ENCODE data around the gene GPR157. TPM values are rescaled to one million over a fixed set of nuclear protein-coding genes. Genes with fewer than 3 reads are reported as not detected.
"Not testable (repeated sequence)": the region's sequence is repeated elsewhere in the genome, so short reads cannot be mapped to it uniquely, and the experiment has no call there.

GPR157 gene
- total RNA-seq, 1 experiment from 2014 or later: 4.2 TPM

DNA sequence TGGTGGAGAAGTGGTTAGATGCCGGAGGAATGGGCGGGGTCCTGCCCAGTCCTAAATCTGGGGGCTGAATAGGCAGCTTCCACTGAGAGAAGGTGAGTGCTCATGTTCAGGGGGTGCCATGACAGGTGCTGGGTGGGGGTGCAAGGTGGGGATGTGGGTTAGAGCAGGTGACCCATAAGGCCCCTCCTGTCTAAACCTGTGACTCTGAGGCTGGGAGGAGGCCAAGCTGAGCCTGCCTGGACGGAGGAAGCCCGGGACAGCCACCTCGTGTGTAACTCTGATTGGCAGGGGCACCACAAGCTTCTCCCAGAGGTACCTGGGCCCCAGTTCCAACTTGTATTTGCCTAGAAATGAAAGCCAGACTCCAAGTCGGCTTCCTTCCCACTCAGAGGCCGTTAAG lies 10.7 kb downstream of the GPR157 start:
- no peak for DNase-seq (ENCODE audit: low spot score)

DNA sequence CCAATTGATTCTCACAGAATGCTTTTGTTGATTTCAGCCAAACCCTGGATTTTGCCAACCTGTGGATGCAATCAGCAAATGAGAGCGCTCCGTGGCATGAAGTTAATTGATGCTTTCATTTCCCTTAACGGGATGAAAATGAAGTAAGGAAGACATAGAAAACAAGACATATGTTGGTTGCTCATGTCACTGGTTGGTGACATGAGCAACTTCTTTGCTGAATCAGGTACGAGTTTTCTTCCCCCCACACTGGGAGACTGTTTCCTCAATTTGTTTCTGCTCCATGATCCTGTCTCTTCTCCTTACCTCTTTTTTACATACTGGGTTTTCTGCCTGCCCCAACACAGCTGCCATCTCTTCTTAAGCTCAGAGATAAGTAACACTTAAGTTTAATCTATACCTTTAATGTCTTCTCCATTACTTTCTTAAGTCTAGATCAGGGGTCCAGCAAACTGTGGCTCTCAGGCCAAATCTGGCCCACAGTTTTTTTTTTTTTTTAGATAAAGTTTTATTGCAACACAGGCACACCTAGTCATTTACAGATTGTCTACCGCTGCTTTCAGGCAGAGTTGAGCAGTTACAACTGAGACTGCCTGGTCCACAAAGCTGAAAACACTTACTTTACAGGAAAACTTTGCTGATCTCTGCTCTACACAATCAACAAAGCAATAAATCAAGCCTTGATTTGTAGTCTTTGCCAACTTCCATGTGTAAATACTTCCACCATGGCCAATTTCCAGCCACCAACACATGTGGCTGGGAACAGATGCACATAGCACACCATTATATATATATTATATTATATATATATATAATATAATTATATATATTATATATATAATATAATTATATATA lies 13.3 kb downstream of the GPR157 start:
- no peak for DNase-seq (ENCODE audit: low spot score)

DNA sequence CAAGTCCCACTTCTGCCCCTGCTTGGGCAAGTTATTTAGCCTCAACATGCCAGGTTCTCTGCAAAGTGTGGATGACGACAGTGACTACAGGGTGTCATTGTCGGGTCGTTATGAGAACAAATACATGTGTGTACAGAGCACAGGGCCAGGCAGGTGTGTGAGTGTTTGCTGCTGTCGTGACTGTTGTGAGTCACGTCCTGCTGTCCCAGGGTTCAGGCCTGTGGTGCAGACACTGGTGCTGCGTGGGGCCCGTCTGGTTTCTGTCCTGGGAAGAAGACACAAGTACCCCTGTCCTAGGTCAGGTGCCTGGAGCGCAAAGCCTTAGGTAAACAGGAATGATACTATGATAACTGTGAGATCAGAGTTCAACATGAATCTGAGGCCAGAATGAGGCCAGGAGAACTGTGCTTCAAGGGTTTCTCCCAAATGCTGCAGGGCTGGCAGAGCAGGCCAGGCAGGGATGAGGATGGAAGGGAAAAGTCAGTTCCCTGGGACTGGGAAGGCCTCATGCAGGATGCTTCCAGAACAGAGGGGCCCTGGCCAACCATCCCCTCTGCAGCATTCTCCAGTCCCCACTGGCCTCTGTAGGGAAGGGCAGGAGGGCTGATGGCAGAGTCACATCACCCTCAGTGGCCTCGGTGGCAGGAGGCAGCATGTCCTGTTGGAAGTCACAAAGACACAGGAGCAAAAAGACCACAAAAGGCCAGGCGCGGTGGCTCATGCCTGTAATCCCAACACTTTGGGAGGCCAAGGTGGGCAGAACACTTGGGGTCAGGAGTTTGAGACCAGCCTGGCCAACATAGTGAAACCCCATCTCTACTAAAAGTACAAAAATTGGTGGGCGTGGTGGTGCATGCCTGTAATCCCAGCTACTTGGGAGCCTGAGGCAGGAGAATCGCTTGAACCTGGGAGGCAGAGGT lies 15.7 kb downstream of the GPR157 start:
- no peak for DNase-seq (ENCODE audit: low spot score)

DNA sequence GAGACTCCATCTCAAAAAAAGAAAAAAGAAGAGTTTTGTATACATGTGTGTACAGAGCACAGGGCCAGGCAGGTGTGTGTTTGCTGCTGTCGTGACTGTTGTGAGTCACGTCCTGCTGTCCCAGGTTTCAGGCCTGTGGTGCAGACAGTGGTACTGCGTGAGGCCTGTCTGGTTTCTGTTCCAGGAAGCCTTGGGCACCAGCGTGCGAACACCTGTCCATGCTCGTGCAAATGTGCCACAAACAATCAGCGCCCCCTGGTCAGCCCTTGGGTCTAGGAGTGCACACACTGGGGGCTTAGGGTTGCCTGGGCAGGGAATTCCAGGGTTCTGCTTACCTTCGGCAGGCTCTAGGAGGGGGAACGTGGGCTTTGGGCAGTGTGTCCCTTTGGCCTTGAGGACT lies 16.9 kb downstream of the GPR157 start:
- DNase-seq (ENCODE audit: low spot score): no peak

DNA sequence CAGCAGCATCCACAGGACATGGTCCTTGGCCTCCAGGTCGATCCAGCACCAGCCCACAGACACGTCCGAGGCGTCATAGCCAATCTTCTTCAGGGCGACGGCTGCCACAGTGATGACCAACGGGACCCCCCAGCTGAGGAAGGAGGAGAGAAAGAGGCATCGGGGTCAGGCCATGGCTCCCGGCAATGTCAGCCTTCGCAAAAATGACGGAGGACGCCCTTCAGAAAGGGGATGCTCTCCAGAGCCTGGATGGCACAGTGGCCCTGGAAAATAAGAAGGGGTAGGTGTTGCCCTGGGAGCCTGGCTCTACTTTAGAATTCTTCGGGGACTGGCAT lies 17.6 kb downstream of the GPR157 start:
- DNase-seq (ENCODE audit: low spot score): no peak

DNA sequence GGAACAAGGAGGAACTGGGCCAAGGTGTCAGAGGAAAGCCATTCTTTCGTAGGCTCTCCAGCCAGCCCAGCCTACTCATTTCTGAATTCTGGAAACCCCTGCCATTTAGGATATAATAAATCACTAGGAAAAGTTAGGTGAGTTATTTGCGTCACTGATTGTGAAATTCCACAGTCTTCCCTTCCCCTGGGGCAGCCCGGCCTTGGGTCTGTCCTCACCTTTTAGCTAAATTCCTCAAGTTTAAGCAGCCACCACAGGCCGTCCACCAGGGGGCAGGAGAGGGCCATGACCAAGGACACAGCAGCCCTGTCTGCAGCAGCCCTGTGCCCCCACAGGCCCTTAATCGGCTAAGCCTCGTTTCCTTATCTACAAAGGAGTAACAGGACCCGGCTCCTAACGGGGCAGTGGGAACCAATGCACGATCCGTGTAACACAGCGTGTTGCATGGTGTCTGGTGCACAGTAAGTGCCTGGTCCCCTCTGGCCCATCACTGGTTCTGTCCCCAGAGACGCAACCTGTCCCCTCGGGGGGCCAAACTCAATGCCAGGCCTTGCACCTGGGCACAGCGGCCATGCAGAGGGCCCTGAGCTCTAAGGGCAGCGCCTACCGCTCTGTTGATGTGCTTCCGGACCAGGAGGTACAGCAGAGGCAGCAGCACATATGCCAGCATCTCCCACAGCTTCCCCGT lies 18.1 kb downstream of the GPR157 start:
- DNase-seq (ENCODE audit: low spot score): peak; percentile 73

DNA sequence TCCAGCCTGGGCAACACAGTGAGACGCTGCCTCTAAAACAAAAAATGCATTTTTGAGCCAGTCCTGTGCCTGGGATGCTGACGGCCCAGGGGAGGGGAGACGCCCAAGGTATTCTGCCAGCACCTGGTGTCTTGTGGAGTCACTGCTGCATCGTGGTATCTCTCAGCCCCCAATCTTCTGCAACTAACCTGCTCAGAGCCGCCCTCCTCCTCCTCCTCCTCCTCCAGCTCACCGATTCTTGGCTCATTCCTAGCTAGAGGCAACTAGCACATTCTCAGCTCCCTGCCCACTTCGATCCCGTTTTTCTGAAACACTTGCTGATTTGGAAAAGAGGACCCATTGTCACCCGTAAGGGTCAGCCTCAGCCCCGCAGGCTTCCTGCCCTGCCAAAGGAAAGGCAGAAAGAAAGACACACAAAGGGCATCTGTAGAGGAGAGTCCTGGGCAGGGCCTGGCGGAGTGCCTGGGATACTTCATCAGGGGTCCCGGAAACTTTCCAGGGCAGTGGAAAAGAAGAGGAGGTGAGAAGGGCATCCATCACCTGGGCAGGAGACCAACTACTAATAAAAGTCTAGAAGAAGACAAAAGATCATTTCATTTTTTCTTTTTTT lies 20.7 kb downstream of the GPR157 start:
- DNase-seq (ENCODE audit: low spot score): no peak

DNA sequence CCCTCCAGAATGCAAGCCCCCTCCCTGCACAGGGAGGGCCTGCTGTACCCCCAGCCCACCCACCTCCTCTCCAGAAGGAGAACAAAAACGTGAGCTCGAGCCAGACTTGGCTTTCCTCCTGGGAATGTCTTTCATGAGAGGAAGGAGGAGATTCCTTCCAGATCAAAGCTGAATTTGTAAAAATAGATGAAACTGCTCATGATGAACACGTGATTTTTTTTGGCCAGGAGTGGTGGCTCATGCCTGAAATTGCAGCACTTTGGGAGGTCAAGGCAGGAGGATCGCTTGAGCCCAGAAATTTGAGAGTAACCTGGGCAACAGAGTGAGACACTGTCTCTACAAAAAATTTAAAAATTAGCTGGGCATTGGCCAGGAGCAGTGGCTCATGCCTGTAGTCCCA lies 21.8 kb downstream of the GPR157 start:
- no peak for DNase-seq (ENCODE audit: low spot score)

DNA sequence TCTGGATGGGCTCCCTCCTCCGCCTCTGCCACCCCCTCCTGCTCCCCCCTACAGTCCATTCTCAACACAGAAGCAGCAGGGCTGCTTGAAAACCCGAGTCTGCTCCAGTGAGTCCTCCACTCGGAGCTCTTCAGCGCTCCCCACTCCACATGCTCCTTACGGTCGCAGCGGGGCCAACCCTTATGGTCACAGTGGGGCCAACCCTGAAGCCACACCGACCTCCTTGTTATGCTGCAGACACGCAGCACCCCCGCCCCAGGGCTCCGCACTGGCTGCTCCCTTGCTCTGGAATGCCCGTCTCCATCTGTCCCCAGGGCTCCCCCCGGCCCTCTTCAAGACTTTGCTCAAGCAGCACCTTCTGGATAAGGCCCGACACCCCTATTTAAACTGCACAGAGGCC lies 22.6 kb downstream of the GPR157 start:
- DNase-seq (ENCODE audit: low spot score): no peak

DNA sequence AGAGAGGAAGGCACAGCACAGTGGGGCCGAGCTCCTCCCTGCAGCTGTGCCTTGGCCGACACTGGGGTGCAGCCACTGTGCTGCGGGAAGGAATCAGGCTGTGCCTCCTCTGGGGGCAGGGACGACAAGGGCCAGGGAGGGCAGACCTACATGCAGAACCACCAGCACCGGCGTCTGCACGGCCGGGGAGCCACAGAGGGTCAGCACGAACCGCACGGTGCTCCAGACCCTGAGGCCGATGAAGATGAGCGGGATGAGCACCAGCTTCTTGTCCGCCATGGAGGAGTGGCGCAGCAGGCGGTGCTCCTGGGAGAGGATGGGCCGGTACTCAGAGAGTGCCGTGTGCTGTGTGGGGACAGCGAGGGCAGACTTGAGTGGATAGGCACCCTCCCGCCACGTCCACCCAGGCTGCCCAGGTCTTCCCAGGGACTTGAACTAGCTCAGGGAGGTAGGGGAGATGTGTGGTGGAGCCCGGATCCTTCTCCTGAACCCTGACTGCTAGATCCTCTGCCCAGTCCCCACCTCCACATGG lies 23.5 kb downstream of the GPR157 start:
- DNase-seq (ENCODE audit: low spot score): no peak

DNA sequence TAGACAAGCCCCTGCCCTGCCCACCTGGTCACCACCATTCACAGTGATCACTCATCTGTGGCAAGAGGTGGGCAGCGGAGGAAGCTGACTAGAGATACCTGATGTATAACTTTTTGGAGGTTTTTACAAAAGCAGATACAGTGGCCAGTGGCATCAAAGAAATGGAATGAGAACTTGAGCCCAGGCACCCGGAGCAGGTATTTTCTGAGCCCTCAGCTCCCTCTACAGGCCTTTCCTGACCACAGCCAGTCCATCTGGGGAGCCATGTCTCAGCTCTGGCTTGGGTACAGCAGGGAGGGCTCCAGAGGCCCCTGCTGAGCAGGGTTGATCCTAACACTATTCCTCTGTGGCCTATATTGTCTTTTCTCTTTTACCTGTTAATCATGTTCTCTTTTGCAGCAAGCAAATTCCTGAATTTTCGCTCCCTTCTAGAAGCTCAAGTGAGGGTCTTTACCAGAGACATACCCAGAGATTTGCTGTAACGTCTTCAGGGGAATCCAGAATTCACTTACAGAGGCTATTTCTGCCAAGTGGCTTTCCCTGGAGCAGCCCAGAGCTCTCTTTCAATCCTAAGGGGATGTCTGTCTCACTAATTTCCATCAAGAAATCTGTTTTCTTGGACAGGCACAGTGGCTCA lies 27.3 kb downstream of the GPR157 start:
- DNase-seq (ENCODE audit: low spot score): peak; percentile 23

DNA sequence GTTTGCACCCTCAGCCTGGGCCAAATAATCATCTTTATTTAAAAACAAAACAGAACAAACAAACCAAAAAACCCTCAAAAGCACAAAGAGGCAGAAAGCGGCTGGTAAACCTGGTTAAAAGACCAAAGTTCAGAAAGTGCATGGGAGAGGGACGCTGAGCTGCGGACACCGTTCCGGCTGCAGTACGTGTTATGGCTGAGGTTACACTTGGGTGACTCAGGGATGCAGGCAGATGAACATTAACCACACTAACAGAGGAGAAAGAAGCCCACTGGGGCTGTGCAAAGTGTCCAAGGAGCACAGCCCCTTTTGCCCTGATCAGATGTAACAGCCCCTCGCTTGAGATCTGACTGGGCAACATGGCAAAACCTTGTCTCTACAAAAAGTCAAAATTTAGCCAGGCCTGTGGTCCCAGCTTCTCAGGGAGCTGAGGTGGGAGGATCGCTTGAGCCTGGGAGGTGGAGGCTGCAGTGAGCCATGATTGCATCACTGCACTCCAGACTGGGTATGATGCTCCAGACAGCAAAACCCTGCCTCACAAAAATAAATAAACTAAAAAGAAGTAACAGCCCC lies 28.3 kb downstream of the GPR157 start:
- no peak for DNase-seq (ENCODE audit: low spot score)

DNA sequence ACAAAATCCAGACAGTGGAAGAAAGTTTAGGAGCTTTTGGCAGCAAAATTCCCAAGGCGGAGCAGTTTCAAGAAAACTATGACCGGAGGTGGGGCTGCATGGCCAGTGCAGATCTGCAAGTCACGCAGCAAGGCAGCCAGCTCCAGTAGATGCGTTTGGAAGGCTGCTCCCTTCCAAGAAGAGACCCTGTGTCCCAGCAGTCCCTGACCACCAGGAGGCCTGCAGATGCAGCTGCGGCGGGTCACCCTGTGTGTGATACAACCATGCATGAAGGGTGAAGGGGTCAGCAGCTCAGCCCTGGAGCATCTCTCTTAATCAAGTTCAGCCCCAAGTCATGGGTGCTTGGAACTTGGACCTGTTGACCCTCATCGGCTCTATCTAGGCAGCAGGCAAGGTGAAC lies 29.3 kb downstream of the GPR157 start:
- DNase-seq (ENCODE audit: low spot score): no peak

DNA sequence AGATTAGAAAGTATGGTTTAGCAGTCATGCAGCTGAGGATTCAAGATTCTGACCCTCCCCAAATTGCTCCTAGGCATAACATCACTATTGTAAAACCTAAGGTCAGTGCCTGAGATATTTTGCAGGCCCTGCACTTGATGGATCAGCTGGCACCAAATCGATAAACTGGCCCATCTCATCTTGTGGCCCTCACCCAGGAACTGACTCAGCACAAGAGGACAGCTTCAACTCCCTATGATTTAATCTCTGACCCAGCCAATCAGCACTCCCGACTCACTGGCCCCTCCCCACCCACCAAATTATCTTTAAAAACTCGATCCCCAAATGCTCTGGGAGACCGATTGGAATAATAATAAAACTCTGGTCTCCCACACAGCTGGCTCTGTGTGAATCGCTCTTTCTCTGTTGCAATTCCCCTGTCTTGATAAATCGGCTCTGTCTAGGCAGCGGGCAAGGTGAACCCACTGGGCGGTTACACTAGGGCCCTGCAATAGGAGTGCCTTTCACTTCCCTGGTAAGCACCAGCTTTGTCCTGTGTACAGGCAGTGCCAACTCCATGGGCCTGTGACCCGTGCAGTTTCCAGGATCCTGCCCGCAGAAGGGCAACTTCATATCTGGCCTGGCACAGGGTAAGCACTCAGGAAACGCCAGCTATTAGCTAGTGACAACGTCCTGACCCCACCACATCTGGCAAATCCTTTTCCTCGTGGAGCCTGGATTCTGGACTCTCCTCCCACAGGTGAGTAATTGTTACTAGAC lies 30.8 kb downstream of the GPR157 start:
- no peak for DNase-seq (ENCODE audit: low spot score)

DNA sequence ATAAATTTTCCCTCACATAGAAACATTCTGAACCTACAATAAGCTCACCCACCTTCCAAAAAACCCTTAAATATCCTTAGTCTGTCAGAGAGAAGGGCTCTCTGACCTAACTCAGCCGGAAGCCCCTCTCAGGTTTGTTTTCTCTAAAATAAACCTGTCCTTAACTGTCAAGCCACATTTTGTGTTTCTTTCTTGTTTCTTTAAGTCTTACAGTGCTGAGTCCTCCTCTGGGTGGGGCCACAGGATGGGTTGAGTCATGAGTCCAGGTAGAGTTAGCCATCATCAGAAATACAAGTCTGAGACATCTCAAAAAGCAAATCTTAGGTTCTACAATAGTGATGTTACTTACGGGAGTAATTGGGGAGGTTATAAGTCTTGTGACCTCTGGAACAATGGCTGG lies 33.1 kb downstream of the GPR157 start:
- DNase-seq (ENCODE audit: low spot score): no peak

DNA sequence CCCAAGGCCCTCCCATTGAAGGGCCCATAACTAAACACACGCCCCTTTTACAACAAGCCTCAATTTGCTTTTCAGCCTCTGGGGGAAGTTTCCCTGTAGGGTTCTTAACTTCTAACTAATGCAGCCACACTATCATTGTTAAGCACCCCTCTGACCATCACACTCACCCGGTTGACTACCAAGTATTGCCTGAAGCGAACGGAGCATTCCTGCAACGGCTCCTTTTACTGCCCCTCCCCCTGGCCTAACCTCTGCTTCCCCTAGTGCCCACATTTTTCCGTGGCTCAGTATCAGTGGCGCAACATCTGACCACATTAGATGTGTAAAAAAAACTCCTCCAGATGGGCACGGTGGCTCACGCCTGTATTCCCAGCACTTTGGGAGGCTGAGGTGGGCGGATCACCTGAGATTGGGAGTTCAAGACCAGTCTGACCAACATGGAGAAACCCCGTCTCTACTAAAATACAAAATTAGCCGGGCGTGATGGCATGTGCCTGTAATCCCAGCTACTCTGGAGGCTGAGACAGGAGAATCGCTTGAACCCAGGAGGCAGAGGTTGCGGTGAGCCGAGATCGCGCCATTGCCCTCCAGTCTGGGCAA lies 34.8 kb downstream of the GPR157 start:
- DNase-seq (ENCODE audit: low spot score): not testable (repeated sequence)

DNA sequence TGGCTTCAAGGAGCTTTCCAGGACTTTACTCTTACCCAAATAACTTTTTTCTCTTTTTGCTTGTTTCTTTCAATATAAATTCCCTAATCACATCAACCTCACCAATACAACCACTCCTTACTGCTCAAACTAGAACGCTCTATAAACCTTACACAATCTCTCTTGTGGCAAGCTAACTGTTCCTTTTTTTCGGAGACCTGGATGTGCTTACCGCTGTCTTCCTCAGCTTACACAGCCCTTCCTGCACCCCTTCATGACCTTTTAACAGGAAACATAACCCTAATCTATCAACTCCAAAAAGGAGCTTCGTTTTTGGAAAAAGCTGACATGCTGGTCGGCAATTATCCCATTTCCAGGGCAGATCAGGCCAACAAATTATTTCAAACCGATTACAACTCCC lies 35.3 kb downstream of the GPR157 start:
- no peak for DNase-seq (ENCODE audit: low spot score)

DNA sequence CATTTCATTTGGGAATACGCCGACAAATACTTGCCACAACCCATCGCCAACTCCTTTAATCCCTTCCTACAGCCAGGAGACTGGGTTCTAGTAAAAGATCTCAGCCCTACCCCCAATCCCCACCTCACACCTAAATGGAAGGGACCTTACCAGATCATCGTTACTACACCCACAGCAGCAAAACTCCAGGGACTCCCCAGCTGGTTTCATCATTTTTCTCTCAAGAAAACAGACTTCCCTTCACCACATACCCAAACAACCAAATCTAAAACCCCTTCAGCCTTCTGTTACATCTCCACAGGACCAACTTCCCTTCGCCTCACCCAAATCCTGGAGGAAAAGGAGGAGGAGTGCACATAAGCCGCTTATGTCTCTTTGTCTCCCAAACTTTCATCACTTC lies 35.8 kb downstream of the GPR157 start:
- DNase-seq (ENCODE audit: low spot score): no peak

DNA sequence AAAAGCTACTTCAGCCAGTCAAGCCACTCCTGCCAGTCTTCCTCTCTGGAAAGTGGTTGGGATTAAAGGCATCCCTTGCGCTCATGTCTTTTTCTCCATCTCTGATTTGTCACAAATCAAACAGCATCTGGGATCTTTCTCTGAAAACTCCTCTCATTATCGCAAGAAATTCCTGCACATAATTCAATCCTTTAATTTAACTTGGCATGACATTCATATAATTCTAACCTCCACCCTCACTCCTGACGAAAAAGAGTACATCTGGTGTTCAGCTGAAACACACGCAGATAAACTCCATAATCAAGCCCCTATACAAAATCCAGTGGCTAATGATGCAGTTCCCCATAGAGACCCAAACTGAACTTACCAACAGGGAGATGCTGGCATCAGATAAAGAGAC lies 40.1 kb downstream of the GPR157 start:
- DNase-seq (ENCODE audit: low spot score): no peak
